Ovary (tissue), 3 donors: ENCODE measurements around the gene FKBP8.

Source experiments
- EP300 ChIP-seq: sonication (generic); formaldehyde crosslinking; IDR thresholded peaks from one replicate; pipeline ENCODE4 v1.6.1; 2017; ENCODE audit warnings: antibody characterized with exemption
- POLR2A ChIP-seq: fragments of 450-650 bp; IDR thresholded peaks from one replicate; pipeline ENCODE4 v1.6.1; 2017; ENCODE audit warnings: antibody characterized with exemption, mild to moderate bottlenecking, moderate library complexity
- TF ChIP-seq, protein P1 (sequence below), 3 donors: fragments of 450-650 bp in 2 of 3; fragments of 200-600 bp in 1 of 3; IDR thresholded peaks; one replicate each; pipeline versions ENCODE4 v1.5.1 to v1.8.0; 2016 to 2022; ENCODE audit warnings: antibody characterized with exemption in 3 of 3, mild to moderate bottlenecking in 1 of 3
- donor health status: DM: no; HTN: no; CAD: no.

DNA sequence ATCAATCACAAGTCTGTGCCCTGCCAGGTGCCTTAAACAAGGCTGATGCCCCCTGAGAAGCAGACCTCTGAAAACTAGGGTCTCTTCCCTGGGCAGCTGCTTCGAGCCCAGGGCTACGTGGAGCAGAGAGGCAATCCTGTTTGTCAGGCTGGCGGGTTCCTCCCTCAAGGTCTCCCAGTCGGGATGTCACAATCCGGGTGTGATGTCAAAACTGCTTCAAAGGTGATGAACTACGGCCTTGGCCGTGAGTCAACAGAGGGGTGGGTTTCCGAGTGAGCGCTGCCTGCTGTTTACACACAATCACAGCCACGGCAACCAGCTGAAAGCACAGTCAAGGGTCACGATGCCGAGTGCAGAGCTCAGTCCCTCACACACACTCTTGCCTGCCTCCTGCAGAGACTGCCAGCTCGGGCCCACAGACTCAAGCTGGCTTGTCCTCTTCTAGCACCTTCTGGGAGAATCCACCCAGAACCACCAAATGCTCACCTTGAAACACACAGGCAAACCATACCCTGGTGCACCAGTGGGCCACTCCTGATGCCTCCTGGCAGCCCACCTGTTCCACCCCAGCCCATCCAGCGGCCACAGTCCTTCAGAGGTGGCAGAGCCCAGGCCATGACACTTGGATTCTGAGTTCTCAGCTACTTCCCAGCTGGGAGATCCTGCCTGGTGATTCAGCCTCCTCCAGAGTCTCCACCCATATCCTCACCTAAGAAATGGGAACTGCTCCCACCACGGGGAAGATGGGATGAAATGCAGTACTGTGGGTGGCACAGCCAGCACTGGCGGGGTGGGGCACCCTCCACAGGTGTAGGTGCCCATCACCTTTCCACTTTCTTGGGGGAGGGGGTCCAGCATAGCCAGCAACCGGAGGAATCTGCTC lies 28.3 kb downstream of the FKBP8 start:
- TF ChIP-seq POLR2A, result peak; percentile 21
- TF ChIP-seq, protein P1, sequence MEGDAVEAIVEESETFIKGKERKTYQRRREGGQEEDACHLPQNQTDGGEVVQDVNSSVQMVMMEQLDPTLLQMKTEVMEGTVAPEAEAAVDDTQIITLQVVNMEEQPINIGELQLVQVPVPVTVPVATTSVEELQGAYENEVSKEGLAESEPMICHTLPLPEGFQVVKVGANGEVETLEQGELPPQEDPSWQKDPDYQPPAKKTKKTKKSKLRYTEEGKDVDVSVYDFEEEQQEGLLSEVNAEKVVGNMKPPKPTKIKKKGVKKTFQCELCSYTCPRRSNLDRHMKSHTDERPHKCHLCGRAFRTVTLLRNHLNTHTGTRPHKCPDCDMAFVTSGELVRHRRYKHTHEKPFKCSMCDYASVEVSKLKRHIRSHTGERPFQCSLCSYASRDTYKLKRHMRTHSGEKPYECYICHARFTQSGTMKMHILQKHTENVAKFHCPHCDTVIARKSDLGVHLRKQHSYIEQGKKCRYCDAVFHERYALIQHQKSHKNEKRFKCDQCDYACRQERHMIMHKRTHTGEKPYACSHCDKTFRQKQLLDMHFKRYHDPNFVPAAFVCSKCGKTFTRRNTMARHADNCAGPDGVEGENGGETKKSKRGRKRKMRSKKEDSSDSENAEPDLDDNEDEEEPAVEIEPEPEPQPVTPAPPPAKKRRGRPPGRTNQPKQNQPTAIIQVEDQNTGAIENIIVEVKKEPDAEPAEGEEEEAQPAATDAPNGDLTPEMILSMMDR (IDR thresholded peaks at IDR 0.05), result no peak
- peak; percentile 18 for TF ChIP-seq EP300
